HT1080 (cell line): ENCODE measurements around the gene RBPJ. TPM values are rescaled to one million over a fixed set of nuclear protein-coding genes. Genes with fewer than 3 reads are reported as not detected.

Experiments
- DNase-seq: peaks from one replicate; pipeline ENCODE4 v3.0.0-alpha.2; 2015; ENCODE audit warnings: low read depth
- total RNA-seq: library from RNA; depleted of rRNA; stranded (reverse); fragments of >200 nt; shearing (Covaris generic); gene quantifications from 2 replicates; pipeline ENCODE4 v1.2.3, GENCODE V29; 2014

The RBPJ gene
- total RNA-seq, 1 experiment from 2014 or later = 31.3 TPM

DNA sequence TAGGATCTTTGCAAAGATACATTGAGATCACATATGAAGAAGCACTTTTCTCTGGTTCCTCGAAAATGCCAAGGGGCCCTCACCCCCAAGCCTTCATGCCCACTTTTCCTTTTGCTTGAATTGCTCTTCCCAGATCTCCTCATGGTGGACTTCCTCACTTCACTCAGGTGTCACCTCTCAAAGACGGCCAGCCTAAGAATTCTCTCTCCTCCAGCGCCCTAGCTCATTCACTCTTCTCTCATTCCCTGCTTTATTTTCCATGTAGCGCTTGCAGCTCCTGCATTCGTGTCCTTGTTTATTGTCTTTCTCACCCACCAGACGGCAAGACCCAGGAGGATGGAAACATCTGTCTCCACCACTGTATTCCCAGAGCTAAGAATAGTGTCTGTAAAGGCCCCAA is 136.6 kb downstream of the RBPJ start:
- DNase-seq = no peak

DNA sequence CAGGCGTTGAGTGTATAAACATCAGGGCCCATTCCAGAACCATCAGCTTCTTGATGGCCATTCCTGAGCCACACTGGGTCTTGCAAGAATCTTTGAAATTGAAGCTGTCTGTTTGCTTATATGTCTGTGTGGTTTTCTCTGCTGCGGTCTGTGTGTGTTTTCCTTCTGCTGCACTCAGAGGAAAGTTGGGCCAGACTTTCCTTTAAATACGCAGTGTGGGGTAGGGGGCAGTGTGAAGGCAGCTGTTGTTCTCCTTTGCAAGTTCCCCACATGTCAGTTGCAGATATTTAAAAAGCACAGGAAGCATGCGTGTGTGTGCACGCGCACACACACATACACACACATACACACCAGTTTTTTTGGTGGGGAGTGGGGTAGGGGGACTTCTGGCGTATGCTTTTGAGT is 137.3 kb downstream of the RBPJ start:
- peak; percentile 17 for DNase-seq

DNA sequence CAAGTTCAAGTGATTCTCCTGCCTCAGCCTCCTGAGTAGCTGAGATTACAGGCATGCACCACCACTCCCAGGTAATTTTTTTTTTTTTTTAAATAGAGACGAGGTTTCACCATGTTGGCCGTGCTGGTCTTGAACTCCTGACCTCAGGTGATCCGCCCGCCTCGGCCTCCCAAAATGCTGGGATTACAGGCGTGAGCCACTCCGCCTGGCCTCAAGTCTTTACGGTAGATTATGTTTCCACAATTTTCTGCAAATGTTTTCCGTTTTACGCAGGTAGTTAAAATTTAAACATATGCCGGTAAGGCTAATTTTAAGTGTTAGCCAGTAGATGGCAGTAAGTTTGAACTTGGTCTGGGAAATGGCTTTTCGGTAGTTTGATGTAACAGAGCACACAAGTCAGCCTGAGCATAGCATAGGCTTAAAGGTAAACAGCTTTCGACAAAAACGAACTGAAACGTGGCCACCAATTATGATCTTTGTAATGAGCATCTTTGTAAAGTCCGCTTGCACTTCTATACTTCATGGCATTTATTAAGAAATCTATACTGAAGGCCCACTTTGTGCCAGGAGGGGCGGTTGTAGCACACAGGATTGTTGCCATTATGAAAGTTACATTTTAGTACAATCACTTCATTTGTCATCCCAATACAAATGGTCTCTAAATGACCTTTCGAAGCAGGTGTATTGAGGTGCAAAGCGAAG is 138.4 kb downstream of the RBPJ start:
- DNase-seq = peak; percentile 21

DNA sequence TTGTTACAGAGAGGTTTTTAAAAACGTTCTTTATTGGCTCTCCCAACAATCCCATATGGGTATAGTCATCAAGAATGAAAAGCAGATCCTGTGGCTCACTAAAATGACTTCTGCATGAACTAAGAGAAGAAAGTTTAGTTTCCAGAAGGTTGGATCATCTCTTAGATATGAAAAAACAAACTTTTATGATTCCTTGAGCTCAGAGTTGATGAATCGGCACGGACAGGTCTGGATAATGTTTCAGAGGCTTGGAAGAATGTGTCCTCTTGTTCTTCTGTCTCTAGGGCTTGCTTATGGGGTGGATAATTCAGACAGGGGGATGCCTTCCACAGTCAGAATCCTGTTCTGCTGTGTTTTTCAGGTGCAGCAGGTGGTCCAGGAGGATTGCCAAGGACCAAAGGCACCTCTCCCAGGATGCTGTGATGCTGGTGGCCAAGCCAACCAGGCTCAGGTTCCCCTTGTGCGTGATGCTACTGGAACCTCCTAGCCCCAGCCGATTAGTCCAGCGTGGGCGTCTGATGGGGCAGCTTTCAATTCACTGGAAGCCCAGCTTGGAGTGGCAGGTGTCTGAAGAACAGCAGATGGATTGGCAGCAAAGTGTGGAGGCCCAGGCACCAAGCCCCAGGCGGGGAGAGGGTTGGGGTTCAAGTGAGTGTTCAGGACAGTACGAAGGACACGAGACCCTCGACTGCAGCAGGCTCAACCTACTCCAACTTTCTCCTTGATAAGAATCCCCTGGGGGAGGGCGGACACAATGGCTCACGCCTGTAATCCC is 139.1 kb downstream of the RBPJ start:
- no peak for DNase-seq

DNA sequence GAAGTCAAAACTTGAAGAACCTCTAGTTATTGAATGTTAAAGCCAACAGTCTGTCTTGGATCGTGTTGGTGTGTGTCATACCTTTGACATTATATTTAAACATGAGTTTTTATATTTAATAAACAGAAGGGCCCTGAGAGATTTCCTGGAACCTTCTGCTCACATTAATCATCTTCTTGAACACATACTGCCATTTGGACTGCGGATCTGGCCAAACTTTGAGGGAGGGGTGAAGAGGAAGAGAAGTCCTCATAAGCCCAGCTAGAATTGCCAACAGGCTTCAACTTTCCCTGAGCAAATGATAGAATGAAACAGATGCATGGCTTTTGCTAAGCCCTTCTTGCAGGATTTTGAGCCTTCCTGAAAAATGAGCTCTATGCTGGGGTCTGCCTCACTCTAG is 142.1 kb downstream of the RBPJ start:
- no peak for DNase-seq

DNA sequence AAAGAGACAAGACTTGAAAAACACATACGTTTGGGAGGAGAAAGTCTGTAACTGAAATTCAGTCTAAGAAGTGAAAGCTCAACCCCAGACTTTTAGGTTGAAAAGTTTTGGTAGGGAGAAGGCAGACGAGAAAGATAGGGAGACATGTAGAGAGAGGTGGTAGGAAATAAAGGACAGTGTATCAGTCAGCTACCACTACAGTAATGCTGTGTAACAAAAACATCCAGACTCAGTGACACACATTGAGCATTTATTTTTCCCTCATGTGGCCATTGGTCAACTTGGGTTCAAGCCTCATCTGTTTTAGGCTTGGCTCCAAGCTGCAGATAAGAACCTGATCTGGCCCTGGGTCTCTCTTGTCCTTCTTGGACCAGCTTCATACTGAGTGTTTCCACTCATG is 142.6 kb downstream of the RBPJ start:
- no peak for DNase-seq

DNA sequence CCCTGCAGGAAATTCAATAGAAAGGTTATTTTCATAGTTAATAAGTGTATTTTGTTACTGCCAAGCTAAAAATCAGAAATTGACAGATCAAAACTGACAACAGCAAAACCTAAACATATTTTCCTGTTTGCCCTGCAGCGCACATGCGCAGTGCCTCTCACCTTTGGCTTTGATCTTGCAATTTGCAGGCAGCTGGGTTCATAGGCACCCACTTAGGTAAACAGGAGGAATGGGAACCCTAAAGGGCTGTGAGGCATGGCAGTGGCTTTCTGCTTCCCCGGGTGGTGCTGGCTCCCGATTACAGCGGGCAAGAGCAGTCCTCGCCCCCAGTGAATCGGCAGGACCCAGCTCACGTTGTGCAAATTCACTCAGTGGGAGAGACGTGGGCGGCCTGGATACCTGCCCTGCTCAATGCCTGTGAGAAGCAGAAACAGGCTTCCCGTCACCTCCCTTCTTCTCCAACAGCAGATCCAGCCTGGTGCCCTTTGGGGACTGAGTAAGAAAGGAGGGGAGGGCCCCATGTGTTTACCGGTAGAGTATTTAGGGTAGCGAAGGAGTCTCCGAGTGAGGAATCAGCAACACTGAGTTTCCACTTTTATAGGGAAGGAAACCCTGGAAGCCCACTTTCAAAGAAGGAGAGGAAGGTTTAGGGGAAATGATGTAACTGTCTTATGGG is 143.7 kb downstream of the RBPJ start:
- DNase-seq = no peak

DNA sequence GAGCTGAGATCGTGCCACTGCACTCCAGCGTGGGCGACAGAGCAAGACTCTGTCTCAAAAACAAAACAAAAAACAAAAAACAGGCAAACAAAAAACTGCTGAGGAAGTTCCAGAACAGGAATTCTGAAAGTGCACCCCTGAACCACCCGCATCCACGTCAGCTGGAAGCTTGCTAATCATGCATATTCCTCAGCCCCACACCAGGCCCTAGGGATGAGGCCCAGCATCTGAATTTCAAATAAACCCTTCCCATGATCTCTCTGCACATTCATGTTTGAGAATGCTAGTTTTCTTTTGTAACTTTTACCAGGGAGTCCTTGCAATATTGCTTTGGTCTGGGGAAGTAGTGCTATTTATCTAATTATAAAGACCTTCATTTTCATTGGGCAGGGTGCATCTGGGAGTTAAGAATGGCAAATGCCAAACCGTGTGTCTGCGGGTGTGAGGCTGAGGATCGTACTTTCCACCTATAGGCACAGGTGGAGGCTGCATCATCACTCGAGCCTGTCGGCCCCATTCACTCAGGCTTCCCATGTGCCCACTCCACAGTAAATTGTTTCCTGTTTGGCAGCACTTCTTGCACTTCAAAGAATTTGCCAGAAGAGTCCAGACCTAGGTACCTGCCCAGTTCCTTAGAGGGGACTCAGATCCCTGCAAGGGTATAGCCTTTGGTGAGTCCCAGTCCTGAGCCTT is 145.9 kb downstream of the RBPJ start:
- no peak for DNase-seq

DNA sequence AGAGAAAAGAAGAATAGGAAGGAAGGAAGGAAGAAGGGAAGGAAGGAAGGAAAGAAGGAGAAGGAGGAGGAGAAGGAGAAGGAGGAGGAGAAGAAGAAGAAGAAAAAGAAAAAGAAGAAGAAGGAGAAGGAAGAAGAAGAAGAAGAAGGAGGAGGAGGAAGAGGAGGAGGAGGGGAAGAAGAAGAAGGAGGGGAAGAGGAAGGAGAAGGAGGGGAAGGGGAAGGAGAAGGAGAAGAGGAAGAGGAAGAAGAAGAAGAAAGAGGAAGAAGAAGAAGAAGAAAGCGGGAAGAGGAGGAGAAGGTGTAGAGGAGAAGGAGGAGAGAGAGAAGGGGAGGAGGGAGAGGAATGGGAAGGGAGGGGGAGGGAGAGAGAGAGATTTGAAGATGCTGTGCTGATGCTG is 146.9 kb downstream of the RBPJ start:
- DNase-seq = no peak

DNA sequence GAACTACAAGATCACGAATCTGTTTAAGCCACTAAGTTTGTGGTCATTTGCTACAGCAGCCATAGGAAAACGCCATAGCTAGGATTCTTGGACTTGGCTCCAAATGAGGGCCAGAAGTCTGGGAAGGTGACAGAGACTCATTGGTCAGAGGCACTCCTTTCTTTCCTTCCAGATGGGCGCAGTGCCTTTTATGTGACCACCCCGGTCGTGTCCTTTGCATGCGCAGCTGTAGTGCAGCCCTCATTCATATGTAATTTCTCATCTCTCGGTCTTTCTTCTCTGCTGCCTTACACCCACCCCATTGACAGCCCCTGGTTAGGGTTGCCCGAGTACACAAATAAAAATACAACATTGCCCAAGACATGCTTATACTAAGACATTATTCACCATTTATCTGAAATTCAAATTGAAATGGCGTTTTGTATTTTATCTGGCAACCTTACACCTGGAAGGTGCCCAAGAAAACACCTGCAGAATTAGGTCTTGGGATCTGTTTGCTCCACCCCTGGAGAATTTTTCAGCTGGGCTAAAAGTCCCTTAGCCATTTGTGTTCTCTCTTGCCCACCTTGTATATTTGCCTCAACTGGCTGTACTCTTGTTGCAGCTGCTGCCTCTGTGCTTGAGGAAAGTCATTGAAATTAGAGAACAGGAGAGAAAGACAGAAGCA is 147.6 kb downstream of the RBPJ start:
- no peak for DNase-seq

DNA sequence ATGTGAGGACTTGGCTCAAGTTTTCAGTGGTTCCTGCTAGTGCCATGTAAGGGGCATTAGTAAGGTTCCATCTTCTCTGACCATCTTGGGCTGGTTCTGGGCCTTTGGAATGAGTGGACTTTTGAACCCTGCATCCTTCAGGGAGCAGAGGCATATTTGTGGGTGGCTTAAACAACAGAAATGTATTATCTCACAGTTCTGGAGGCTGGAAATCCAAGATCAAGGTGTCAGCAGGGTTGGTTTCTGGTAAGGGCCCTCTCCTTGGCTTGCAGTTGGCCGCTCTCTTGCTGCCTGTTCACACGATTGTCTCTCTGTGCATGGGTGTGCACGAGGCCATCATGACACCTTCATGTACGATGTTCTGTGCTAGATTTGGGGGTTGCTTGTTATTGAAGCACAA is 148.2 kb downstream of the RBPJ start:
- no peak for DNase-seq

DNA sequence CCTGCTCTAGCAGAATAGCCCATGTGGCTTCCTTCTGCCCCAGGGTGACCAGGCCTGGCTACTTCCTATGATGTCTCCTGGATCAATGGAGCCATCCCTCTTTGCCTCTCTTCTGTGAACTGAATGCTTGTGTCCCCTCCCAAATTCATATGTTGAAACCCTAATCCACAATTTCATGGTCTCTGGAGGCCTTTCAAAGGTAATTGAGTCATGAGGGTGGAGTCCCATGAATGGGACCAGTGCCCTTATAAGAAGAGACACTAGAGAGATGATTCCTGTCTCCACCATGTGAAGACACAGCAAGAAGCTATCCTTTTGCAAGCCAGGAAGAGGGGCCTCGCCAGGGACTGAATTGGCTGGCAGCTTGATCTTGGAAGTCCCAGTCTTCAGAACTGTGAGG is 151.1 kb downstream of the RBPJ start:
- DNase-seq = no peak

DNA sequence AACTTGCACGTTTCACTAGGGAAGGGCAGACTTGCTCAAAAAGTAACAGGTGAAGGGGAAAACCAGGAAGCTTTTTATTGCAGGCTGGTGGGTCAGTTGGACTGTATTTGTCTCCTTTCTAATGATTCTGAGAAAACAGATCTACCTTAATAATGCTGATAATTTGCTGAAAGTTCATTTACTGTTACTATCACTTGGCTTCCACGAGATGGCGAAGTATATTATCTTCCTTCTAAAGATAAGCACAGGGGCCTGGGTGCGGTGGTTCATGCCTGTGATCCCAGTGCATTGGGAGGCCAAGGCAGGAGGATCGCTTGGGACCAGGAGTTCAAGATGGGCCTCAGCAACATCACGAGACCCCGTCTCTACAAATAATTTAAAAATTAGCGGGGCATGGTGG is 153.1 kb downstream of the RBPJ start:
- no peak for DNase-seq

DNA sequence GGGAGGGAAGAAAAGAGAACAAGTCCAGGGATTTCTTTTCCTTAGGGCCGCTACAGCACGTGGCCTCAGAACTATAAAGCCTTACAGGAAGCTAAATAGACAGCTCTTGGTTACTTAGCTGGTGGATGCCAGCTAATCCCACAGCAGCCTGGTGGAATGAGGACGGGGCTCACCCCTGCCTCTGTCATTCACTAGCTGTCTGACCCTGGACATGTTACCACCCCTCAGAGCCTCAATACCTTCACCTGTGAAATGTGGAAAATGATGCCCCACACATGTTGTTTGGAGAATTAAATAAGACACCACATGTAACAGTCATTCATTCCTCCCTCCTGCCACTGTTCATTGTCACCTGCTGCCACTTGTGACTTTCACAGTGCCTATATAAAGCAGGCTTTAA is 153.7 kb downstream of the RBPJ start:
- DNase-seq = no peak

DNA sequence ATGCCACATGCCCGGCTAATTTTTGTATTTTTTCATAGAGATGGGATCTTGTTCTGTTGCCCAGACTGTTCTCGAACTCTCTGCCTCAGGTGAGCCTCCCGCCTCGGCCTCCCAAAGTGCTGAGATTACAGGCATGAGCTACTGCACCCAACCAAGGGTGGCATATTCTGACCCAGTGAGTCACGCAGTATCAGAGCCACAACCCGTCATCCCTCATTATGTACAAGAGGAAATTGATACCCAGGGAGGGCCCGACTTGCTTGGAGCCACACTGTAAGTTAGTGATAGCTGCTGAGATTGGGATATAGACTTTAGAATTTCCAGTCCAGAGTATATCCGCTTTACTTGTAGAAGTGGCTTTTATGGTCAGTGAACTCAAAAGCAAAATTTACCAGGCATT is 154.9 kb downstream of the RBPJ start:
- DNase-seq = no peak

DNA sequence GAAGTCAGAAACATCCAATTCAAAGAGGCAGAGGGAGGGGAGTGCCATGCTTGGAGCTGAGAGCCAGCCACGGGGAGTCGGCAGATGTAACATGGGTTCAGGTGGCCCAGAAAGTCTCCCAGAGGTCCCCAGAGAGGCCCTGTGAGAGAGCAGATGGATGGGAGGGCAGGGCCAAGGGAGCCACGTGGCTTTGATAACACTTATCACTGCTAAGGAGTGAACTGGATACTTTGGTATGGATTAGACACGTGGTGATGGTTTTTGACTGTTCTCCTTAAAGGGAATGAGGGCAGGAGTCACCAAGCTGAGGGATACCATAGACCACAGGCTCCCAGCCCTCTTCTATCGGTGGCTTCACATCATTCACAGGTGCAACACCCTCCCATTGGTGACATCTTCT is 155.7 kb downstream of the RBPJ start:
- no peak for DNase-seq

DNA sequence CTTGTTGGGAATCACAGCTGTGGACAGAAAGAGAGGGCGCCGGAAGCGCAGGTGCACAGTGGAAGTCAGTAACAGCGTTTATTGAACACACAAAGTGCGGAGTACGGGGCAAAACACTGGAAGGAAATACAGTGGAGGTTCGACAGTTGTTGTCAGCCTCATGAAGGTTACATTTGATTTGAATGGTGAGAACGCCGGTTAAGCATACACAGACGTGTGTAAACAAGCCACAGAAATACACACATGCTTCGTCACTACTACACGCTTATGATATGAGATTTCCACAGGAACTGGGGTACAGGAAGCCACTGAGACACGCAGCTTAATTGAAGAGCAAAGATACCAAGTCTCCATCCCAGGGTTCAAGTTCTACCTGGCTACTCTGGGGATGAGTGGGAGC is 157.5 kb downstream of the RBPJ start:
- no peak for DNase-seq

DNA sequence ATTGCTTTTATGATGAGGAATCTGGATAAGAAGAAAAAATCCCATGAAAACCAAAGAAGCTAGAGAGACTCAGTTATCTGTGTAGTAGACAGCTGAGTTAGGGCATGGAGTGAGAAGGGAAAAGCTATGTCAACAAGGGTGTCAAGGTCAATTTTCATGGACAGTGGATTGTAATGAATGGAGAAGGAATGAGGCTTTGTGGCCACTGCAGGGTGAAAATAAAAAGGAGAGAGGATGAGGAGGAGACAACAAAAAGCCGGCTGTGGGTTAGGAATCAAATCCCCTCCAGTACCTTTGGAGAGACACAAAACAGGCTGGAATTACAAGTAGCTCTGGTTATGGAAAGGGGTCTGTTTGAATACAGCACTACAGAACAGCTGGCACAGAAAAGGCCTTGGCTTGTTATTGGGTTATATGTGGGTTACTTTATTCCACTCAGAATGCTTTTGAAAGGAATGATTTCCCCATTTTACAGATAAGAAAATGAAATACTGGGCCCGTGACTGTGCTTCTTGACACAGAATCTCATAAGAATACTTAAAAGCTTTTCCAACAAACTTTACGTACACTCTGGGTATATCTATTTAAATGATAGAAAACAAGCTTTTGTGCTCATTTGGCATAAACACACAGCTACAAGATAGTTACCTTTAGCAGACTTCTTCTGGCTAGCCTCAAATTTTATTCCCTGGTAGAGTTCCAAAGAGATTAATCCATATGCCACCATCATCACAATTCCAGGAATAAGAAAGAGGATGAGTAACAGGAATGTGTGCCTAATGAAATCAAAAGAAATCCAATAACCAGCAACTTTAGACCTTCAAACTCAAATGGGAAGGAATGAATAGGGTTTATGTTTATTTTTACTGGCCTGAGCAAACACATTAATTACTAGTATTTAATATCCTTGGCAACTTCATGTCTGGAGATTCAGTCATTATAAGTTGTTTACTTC is 162.0 kb downstream of the RBPJ start:
- no peak for DNase-seq

DNA sequence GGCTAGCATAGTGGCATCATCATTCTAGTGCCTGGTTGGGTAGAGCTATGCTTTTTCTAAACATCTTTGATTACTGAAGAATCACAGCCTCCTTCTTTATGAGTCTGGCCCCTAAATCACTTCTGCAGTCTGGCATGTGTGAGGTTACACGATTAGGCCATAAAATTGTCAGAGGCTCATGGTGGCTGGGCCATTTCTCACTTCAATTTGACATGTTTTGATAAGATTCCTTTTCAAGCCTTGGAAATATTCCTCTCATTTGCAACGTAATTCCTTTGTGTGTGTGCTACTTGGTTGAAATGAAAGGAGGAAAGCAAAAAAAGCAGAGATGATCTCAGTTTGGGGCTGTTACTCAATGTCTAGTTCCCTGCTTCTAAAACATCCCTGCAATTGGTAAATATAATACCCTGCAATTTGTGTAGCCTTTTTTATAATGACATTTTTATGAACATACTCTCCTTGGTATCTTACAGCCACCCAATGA is 163.3 kb downstream of the RBPJ start:
- DNase-seq = no peak

DNA sequence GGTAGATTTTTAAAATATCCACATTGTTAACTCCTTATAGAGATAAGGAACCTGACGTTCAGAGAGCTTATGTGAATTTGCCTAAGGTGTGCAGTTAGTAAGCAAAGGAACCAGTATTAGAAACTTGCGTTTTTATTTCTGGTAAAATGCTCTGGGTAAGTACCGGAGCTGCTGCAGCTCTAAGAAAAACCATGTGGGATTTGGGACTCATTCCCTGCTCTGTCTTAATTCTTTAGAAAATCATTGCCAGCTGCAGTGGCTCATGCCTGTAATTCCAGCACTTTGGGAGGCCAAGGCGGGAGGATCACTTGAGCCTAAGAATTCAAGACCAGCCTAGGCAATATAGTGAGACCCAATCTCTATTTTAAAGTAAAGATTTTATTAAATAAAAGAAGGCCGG is 163.7 kb downstream of the RBPJ start:
- DNase-seq = no peak
